Measurements from ENCODE around the gene APC2. TPM values are rescaled to one million over a fixed set of nuclear protein-coding genes. Genes with fewer than 3 reads are reported as not detected.

APC2 gene
- total RNA-seq, 2 experiments from 2014 or later = 0.21 to 0.26 TPM

- DNase-seq = no peak
- Mint-ChIP-seq H3K36me3 (peaks cover 24% of the 10 kb centered on the region), H3K27me3 (no peaks in the 10 kb centered on the region), H3K4me1 (peaks cover 2% of the 10 kb centered on the region), H3K4me3 (no peak overlapping the region), H3K9me3 (no peaks in the 10 kb centered on the region), H3K27ac (no peak overlapping the region)
Measured at GRCh38 chr19:1422943-1423342, 27.0 kb upstream of the APC2 start.

- DNase-seq = no peak
- Mint-ChIP-seq H3K4me3 (no peak overlapping the region), H3K27ac (no peak overlapping the region), H3K4me1 (peaks cover 2% of the 10 kb centered on the region), H3K9me3 (no peaks in the 10 kb centered on the region), H3K36me3 (peaks cover 24% of the 10 kb centered on the region), H3K27me3 (no peaks in the 10 kb centered on the region)
Measured at GRCh38 chr19:1423436-1424191, 26.3 kb upstream of the APC2 start.

GRCh38 chr19:1424192-1424955, 25.5 kb upstream of the APC2 start:
- H3K4me3 Mint-ChIP-seq = no peak overlapping the region
- H3K27me3 Mint-ChIP-seq = no peaks in the 10 kb centered on the region
- no peak overlapping the region for H3K27ac Mint-ChIP-seq
- H3K4me1 Mint-ChIP-seq = peaks cover 2% of the 10 kb centered on the region
- no peaks in the 10 kb centered on the region for H3K9me3 Mint-ChIP-seq
- no peak for DNase-seq
- peaks cover 22% of the 10 kb centered on the region for H3K36me3 Mint-ChIP-seq

- no peak overlapping the region for H3K27ac Mint-ChIP-seq
- H3K4me3 Mint-ChIP-seq = no peak overlapping the region
- peaks cover 2% of the 10 kb centered on the region for H3K4me1 Mint-ChIP-seq
- H3K36me3 Mint-ChIP-seq = peaks cover 18% of the 10 kb centered on the region
- no peak for DNase-seq
- no peaks in the 10 kb centered on the region for H3K27me3 Mint-ChIP-seq
- H3K9me3 Mint-ChIP-seq = no peaks in the 10 kb centered on the region
Measured at GRCh38 chr19:1425102-1425837, 24.7 kb upstream of the APC2 start.

- DNase-seq = no peak
- H3K27ac Mint-ChIP-seq = no peak overlapping the region
- H3K4me3 Mint-ChIP-seq = no peak overlapping the region
- H3K9me3 Mint-ChIP-seq = no peaks in the 10 kb centered on the region
- peaks cover 2% of the 10 kb centered on the region for H3K4me1 Mint-ChIP-seq
- peaks cover 17% of the 10 kb centered on the region for H3K36me3 Mint-ChIP-seq
- H3K27me3 Mint-ChIP-seq = no peaks in the 10 kb centered on the region
Measured at GRCh38 chr19:1425902-1426301, 24.0 kb upstream of the APC2 start.

- no peak for DNase-seq
- Mint-ChIP-seq H3K36me3 (peaks cover 17% of the 10 kb centered on the region), H3K27ac (no peak overlapping the region), H3K27me3 (no peaks in the 10 kb centered on the region), H3K4me1 (peaks cover 2% of the 10 kb centered on the region), H3K4me3 (no peak overlapping the region), H3K9me3 (no peaks in the 10 kb centered on the region)
Measured at GRCh38 chr19:1426736-1427135, 23.2 kb upstream of the APC2 start.

GRCh38 chr19:1427221-1427920, 22.6 kb upstream of the APC2 start:
- no peak for DNase-seq
- H3K36me3 Mint-ChIP-seq = peaks cover 17% of the 10 kb centered on the region
- peaks cover 2% of the 10 kb centered on the region for H3K4me1 Mint-ChIP-seq
- no peaks in the 10 kb centered on the region for H3K9me3 Mint-ChIP-seq
- H3K4me3 Mint-ChIP-seq = no peak overlapping the region
- no peak overlapping the region for H3K27ac Mint-ChIP-seq
- H3K27me3 Mint-ChIP-seq = no peaks in the 10 kb centered on the region

GRCh38 chr19:1428738-1429391, 21.1 kb upstream of the APC2 start:
- Mint-ChIP-seq H3K4me3 (no peak overlapping the region), H3K4me1 (peaks cover 2% of the 10 kb centered on the region), H3K9me3 (no peaks in the 10 kb centered on the region), H3K27me3 (no peaks in the 10 kb centered on the region), H3K27ac (no peak overlapping the region), H3K36me3 (peaks cover 9% of the 10 kb centered on the region)
- DNase-seq = no peak

GRCh38 chr19:1429750-1430149, 20.2 kb upstream of the APC2 start:
- Mint-ChIP-seq H3K36me3 (peaks cover 6% of the 10 kb centered on the region), H3K9me3 (no peaks in the 10 kb centered on the region), H3K4me3 (no peak overlapping the region), H3K27me3 (no peaks in the 10 kb centered on the region), H3K27ac (no peak overlapping the region), H3K4me1 (no peaks in the 10 kb centered on the region)
- DNase-seq = no peak

GRCh38 chr19:1430246-1430645, 19.7 kb upstream of the APC2 start:
- H3K27ac Mint-ChIP-seq = no peak overlapping the region
- H3K27me3 Mint-ChIP-seq = no peaks in the 10 kb centered on the region
- no peaks in the 10 kb centered on the region for H3K9me3 Mint-ChIP-seq
- H3K36me3 Mint-ChIP-seq = peaks cover 4% of the 10 kb centered on the region
- no peak for DNase-seq
- H3K4me3 Mint-ChIP-seq = no peak overlapping the region
- H3K4me1 Mint-ChIP-seq = no peaks in the 10 kb centered on the region

GRCh38 chr19:1431759-1432506, 18.0 kb upstream of the APC2 start:
- H3K27me3 Mint-ChIP-seq = no peaks in the 10 kb centered on the region
- H3K9me3 Mint-ChIP-seq = no peaks in the 10 kb centered on the region
- peaks cover 4% of the 10 kb centered on the region for H3K36me3 Mint-ChIP-seq
- no peak overlapping the region for H3K27ac Mint-ChIP-seq
- no peaks in the 10 kb centered on the region for H3K4me1 Mint-ChIP-seq
- H3K4me3 Mint-ChIP-seq = no peak overlapping the region
- DNase-seq = no peak

- Mint-ChIP-seq H3K4me1 (peaks cover under 1% of the 10 kb centered on the region), H3K27me3 (no peaks in the 10 kb centered on the region), H3K4me3 (no peak overlapping the region), H3K36me3 (peaks cover 4% of the 10 kb centered on the region), H3K9me3 (no peaks in the 10 kb centered on the region), H3K27ac (no peak overlapping the region)
- no peak for DNase-seq
Measured at GRCh38 chr19:1432507-1432887, 17.4 kb upstream of the APC2 start.

- no peak overlapping the region for H3K27ac Mint-ChIP-seq
- H3K4me1 Mint-ChIP-seq = peaks cover 7% of the 10 kb centered on the region
- H3K4me3 Mint-ChIP-seq = no peak overlapping the region
- H3K9me3 Mint-ChIP-seq = no peaks in the 10 kb centered on the region
- DNase-seq = no peak
- H3K27me3 Mint-ChIP-seq = no peaks in the 10 kb centered on the region
- H3K36me3 Mint-ChIP-seq = peaks cover 7% of the 10 kb centered on the region
Measured at GRCh38 chr19:1433119-1434039, 16.5 kb upstream of the APC2 start.

Data from activated naive CD8-positive, alpha-beta T cell treated with anti-CD3 and anti-CD28 coated beads for 36 hours (primary cell).